Smooth muscle cell (in vitro differentiated cells): ENCODE results near the gene SORBS2. TPM values are rescaled to one million over a fixed set of nuclear protein-coding genes. Genes with fewer than 3 reads are reported as not detected.
A peak's percentile ranks its signal among the peaks of the same experiment; 100 is the strongest.

Experiments used
- DNase-seq: peaks from one replicate; lab custom pipeline; 2025; ENCODE audit not compliant: unreplicated experiment; lab: John Stamatoyannopoulos, UW
- H2AFZ ChIP-seq: fragments of 200-600 bp; sonication (generic); 2 replicates; pipeline ENCODE4 v1.6.0; 2016; ENCODE audit warnings: antibody characterized with exemption, low read depth, mild to moderate bottlenecking
- H3F3A ChIP-seq: fragments of 200-600 bp; sonication (generic); 2 replicates; pipeline ENCODE4 v1.6.0; 2017; ENCODE audit warnings: antibody characterized with exemption, low read depth
- H3K27ac ChIP-seq: fragments of 200-600 bp; sonication (generic); 2 replicates; pipeline ENCODE4 v1.5.1; 2016; ENCODE audit warnings: low read depth, mild to moderate bottlenecking
- H3K27me3 ChIP-seq: fragments of 200-600 bp; sonication (generic); 2 replicates; pipeline ENCODE4 v1.6.1; 2016; ENCODE audit warnings: low read depth, mild to moderate bottlenecking
- H3K36me3 ChIP-seq: fragments of 200-600 bp; sonication (generic); 2 replicates; pipeline ENCODE4 v1.5.1; 2016; ENCODE audit warnings: low read depth
- H3K4me1 ChIP-seq: fragments of 200-600 bp; sonication (generic); 2 replicates; pipeline ENCODE4 v1.5.1; 2016; ENCODE audit warnings: low read depth
- H3K4me2 ChIP-seq: fragments of 200-600 bp; sonication (generic); 2 replicates; pipeline ENCODE4 v1.6.0; 2016; ENCODE audit warnings: mild to moderate bottlenecking
- H3K4me3 ChIP-seq: fragments of 200-600 bp; sonication (generic); 2 replicates; pipeline ENCODE4 v1.5.1; 2016; ENCODE audit warnings: mild to moderate bottlenecking
- H3K79me2 ChIP-seq: fragments of 200-600 bp; sonication (generic); 2 replicates; pipeline ENCODE4 v1.6.0; 2016; ENCODE audit warnings: low read depth, mild to moderate bottlenecking
- H3K9ac ChIP-seq: fragments of 200-600 bp; sonication (generic); 2 replicates; pipeline ENCODE4 v1.6.0; 2016; ENCODE audit warnings: low read depth
- H3K9me3 ChIP-seq: fragments of 200-600 bp; sonication (generic); replicated peaks from 2 replicates; pipeline ENCODE4 v1.5.1; 2016; ENCODE audit warnings: low read depth
- H4K20me1 ChIP-seq: fragments of 200-600 bp; sonication (generic); 2 replicates; pipeline ENCODE4 v1.6.0; 2016; ENCODE audit warnings: low read depth
- CTCF ChIP-seq: fragments of 200-600 bp; sonication (generic); IDR thresholded peaks from 2 replicates; pipeline ENCODE4 v1.5.1; 2017; ENCODE audit warnings: borderline replicate concordance, mild to moderate bottlenecking, antibody characterized with exemption; ENCODE audit not compliant: insufficient read depth, poor library complexity, severe bottlenecking
- WGBS: methylation state at CpG from one replicate; pipeline ENCODE4 v1.1.7; 2016; ENCODE audit warnings: low lambda C conversion rate; 5-methylcytosine and 5-hydroxymethylcytosine counted together
- polyA plus RNA-seq: library from polyadenylated mRNA; unstranded; fragments of >200 nt; fragmentation: Nextera tagmentation; extraction: Ambion mirVana; gene quantifications from 2 replicates; pipeline ENCODE4 v1.2.1, GENCODE V29; 2016
- total RNA-seq: library from RNA; depleted of rRNA; stranded (reverse); fragments of >200 nt; gene quantifications from 2 replicates; pipeline ENCODE4 v1.2.3, GENCODE V29; 2014

SORBS2 gene
- total and polyA plus RNA-seq, 2 experiments from 2014 or later, result 9.0 to 36.6 TPM

- no peak for DNase-seq
- Histone ChIP-seq H3K4me1 (peaks cover 3% of the 10 kb centered on the region), H3K27ac (no peak overlapping the region), H3K9ac (no peak overlapping the region), H3K4me3 (no peak overlapping the region), H2AFZ (no peak overlapping the region), H3F3A (no peaks in the 10 kb centered on the region), H4K20me1 (no peaks in the 10 kb centered on the region), H3K79me2 (no peaks in the 10 kb centered on the region), H3K9me3 (no peaks in the 10 kb centered on the region), H3K4me2 (peak overlapping the region; percentile 54), H3K27me3 (peaks cover 1% of the 10 kb centered on the region), H3K36me3 (no peaks in the 10 kb centered on the region)
- TF ChIP-seq CTCF, result no peak
These were observed 73.2 kb downstream of the SORBS2 start for GRCh38 chr4:185738820-185739219.

GRCh38 chr4:185738038-185738552 is 73.9 kb downstream of the SORBS2 start:
- Histone ChIP-seq H3K9me3 (no peaks in the 10 kb centered on the region), H4K20me1 (no peaks in the 10 kb centered on the region), H3K4me1 (peaks cover 3% of the 10 kb centered on the region), H3K4me2 (peak overlapping the region; percentile 54), H3K27me3 (no peaks in the 10 kb centered on the region), H3K9ac (no peak overlapping the region), H3F3A (no peaks in the 10 kb centered on the region), H3K4me3 (no peak overlapping the region), H2AFZ (no peak overlapping the region), H3K36me3 (no peaks in the 10 kb centered on the region), H3K79me2 (no peaks in the 10 kb centered on the region), H3K27ac (no peak overlapping the region)
- 52% methylated on average over 10 of the region's 10 CpGs for WGBS
- DNase-seq, result no peak
- TF ChIP-seq CTCF, result no peak

- WGBS, result 92% methylated on average over 21 of the region's 21 CpGs
- H2AFZ ChIP-seq, result no peak overlapping the region
- H3K4me1 ChIP-seq, result peaks cover 3% of the 10 kb centered on the region
- no peaks in the 10 kb centered on the region for H3F3A ChIP-seq
- H3K4me3 ChIP-seq, result no peak overlapping the region
- no peak for TF ChIP-seq CTCF
- H3K9me3 ChIP-seq, result no peaks in the 10 kb centered on the region
- no peaks in the 10 kb centered on the region for H3K79me2 ChIP-seq
- H3K27ac ChIP-seq, result no peak overlapping the region
- H3K36me3 ChIP-seq, result no peaks in the 10 kb centered on the region
- no peaks in the 10 kb centered on the region for H3K27me3 ChIP-seq
- H3K4me2 ChIP-seq, result peak overlapping the region; percentile 54
- no peak for DNase-seq
- H4K20me1 ChIP-seq, result no peaks in the 10 kb centered on the region
- H3K9ac ChIP-seq, result no peak overlapping the region
These were observed 74.4 kb downstream of the SORBS2 start for GRCh38 chr4:185737489-185738037.

GRCh38 chr4:185736882-185737281 is 75.1 kb downstream of the SORBS2 start:
- no peak overlapping the region for H3K4me3 ChIP-seq
- H3K36me3 ChIP-seq, result no peaks in the 10 kb centered on the region
- no peaks in the 10 kb centered on the region for H4K20me1 ChIP-seq
- peaks cover 3% of the 10 kb centered on the region for H3K4me1 ChIP-seq
- no peaks in the 10 kb centered on the region for H3K79me2 ChIP-seq
- no peak overlapping the region for H3K27ac ChIP-seq
- H3F3A ChIP-seq, result no peaks in the 10 kb centered on the region
- WGBS, result 93% methylated on average over 5 of the region's 5 CpGs
- no peak for DNase-seq
- no peak overlapping the region for H3K4me2 ChIP-seq
- H3K9me3 ChIP-seq, result no peaks in the 10 kb centered on the region
- no peak overlapping the region for H3K9ac ChIP-seq
- no peaks in the 10 kb centered on the region for H3K27me3 ChIP-seq
- no peak for TF ChIP-seq CTCF
- no peak overlapping the region for H2AFZ ChIP-seq
